HCT116 (cell line): ENCODE measurements around the gene FCER1G. TPM values are rescaled to one million over a fixed set of nuclear protein-coding genes. Genes with fewer than 3 reads are reported as not detected.

Experiments
- ATAC-seq: fragments of 200-7000 bp; cut with Tn5 transposase; 2 replicates; pipeline ENCODE4 v1.9.1; 2020; ENCODE audit warnings: mild to moderate bottlenecking, moderate library complexity
- BruUV-seq: library from RNA; stranded (reverse); fragments of 400-500 nt; replicated peaks from 2 replicates; lab custom pipeline; 2021; lab: Mats Ljungman, UMichigan
- CTCF ChIA-PET: fragments of 300-600 bp; sonication (Branson Sonifier 250); formaldehyde crosslinking; loops from one replicate; lab custom pipeline; 2021; ENCODE audit warnings: antibody characterized with exemption; lab: Charles Lee
- POLR2A ChIA-PET: fragments of 300-600, 350-600 bp; sonication (Branson Sonifier 250); formaldehyde crosslinking; loops from one replicate; lab custom pipeline; 2021; ENCODE audit warnings: antibody characterized with exemption; lab: Charles Lee
- RAD21 ChIA-PET, 2 experiments: fragments of 300-600 bp; sonication (Branson Sonifier 250); formaldehyde crosslinking; loops; one replicate each; lab custom pipeline; 2023; ENCODE audit warnings: low total read pairs in 2 of 2; ENCODE audit not compliant: uncharacterized antibody in 2 of 2, unreplicated experiment in 2 of 2, low non-redundant PET in 1 of 2; lab: Charles Lee
- DNase-seq: peaks from one replicate; pipeline ENCODE4 v3.0.0-alpha.2; 2010; ENCODE audit warnings: low read depth, low spot score
- H2AFZ ChIP-seq: fragments of 200-600 bp; shearing (Covaris generic), sonication (generic); 2 replicates; pipeline ENCODE4 v1.6.1; 2017; ENCODE audit warnings: low read depth, mixed run types, mixed read lengths, antibody characterized with exemption, low read length; ENCODE audit not compliant: poor library complexity, severe bottlenecking
- H3K27ac ChIP-seq: 2 replicates; pipeline ENCODE4 v1.5.1; 2012; ENCODE audit warnings: low read depth, low read length
- H3K27me3 ChIP-seq: fragments of 200-600 bp; sonication (generic); 2 replicates; pipeline ENCODE4 v1.6.1; 2016; ENCODE audit warnings: mixed run types, low read length, mixed read lengths; ENCODE audit not compliant: insufficient read depth
- H3K36me3 ChIP-seq, 2 experiments: fragments of 200-500 bp in 1 of 2; fragments of 200-600 bp in 1 of 2; sonication (Bioruptor generic) in 1 of 2; sonication (generic) in 1 of 2; 2 replicates each; pipeline versions ENCODE4 v1.5.1 to v1.6.1; 2014 to 2016; ENCODE audit warnings: low read length in 2 of 2, inconsistent platforms in 1 of 2, mixed read lengths in 1 of 2, mixed run types in 1 of 2; ENCODE audit not compliant: insufficient read depth in 2 of 2, control insufficient read depth in 1 of 2
- H3K4me1 ChIP-seq, 2 experiments: fragments of 200-600 bp in 1 of 2; sonication (generic) in 1 of 2; 2 replicates each; pipeline versions ENCODE4 v1.5.1 to v1.6.1; 2012 to 2017; ENCODE audit warnings: low read length in 2 of 2, inconsistent platforms in 1 of 2, mild to moderate bottlenecking in 1 of 2, mixed read lengths in 1 of 2, mixed run types in 1 of 2, moderate library complexity in 1 of 2; ENCODE audit not compliant: insufficient read depth in 2 of 2, control insufficient read depth in 1 of 2
- H3K4me2 ChIP-seq: fragments of 200-600 bp; sonication (generic); 2 replicates; pipeline ENCODE4 v1.6.1; 2017; ENCODE audit warnings: mixed run types, low read length, mixed read lengths
- H3K4me3 ChIP-seq, 2 experiments: fragments of 200-600 bp in 1 of 2; sonication (generic) in 1 of 2; replicated peaks in 1 of 2; 2 replicates each; pipeline ENCODE4 v1.5.1; 2011 to 2016; ENCODE audit warnings: low read length in 2 of 2, control low read depth in 1 of 2, low read depth in 1 of 2, mild to moderate bottlenecking in 1 of 2, mixed read lengths in 1 of 2, mixed run types in 1 of 2
- H3K79me2 ChIP-seq: fragments of 200-600 bp; sonication (generic); 2 replicates; pipeline ENCODE4 v1.6.1; 2017; ENCODE audit warnings: mild to moderate bottlenecking, mixed run types, low read length, moderate library complexity, mixed read lengths; ENCODE audit not compliant: insufficient read depth
- H3K9ac ChIP-seq: fragments of 200-600 bp; sonication (generic); 2 replicates; pipeline ENCODE4 v1.6.1; 2016; ENCODE audit warnings: low read length, mixed read lengths
- H3K9me2 ChIP-seq: fragments of 200-600 bp; sonication (generic), shearing (Covaris generic); 2 replicates; pipeline ENCODE4 v1.6.1; 2017; ENCODE audit warnings: mixed run types, mild to moderate bottlenecking, moderate library complexity; ENCODE audit not compliant: insufficient read depth
- H3K9me3 ChIP-seq, 2 experiments: fragments of 200-500 bp in 1 of 2; fragments of 200-600 bp in 1 of 2; sonication (Bioruptor generic) in 1 of 2; sonication (generic) in 1 of 2; 2 replicates each; pipeline ENCODE4 v1.6.1; 2014 to 2017; ENCODE audit warnings: low read length in 2 of 2, mixed read lengths in 2 of 2, inconsistent platforms in 1 of 2, low read depth in 1 of 2, mild to moderate bottlenecking in 1 of 2, mixed run types in 1 of 2, moderate library complexity in 1 of 2; ENCODE audit not compliant: control insufficient read depth in 1 of 2, insufficient read depth in 1 of 2
- H4K20me1 ChIP-seq: fragments of 200-600 bp; sonication (generic), shearing (Covaris generic); 2 replicates; pipeline ENCODE4 v1.6.1; 2017; ENCODE audit warnings: mixed run types, mild to moderate bottlenecking, moderate library complexity; ENCODE audit not compliant: insufficient read depth
- CBX3 ChIP-seq: IDR thresholded peaks from 2 replicates; pipeline ENCODE4 v1.6.1; 2012; ENCODE audit warnings: low read depth
- CEBPB ChIP-seq: IDR thresholded peaks from 2 replicates; pipeline ENCODE4 v1.6.1; 2012; ENCODE audit warnings: low read depth
- EGR1 ChIP-seq: IDR thresholded peaks from 2 replicates; pipeline ENCODE4 v1.6.1; 2012; ENCODE audit warnings: low read depth
- ELF1 ChIP-seq: IDR thresholded peaks from 2 replicates; pipeline ENCODE4 v1.6.1; 2012; ENCODE audit warnings: low read depth, borderline replicate concordance
- EZH2 ChIP-seq: fragments of 200-600 bp; sonication (generic); IDR thresholded peaks from 2 replicates; pipeline ENCODE4 v1.6.1; 2017; ENCODE audit warnings: antibody characterized with exemption, mixed run types
- EZH2phosphoT487 ChIP-seq: fragments of 200-600 bp; IDR thresholded peaks from 2 replicates; pipeline ENCODE4 v1.6.1; 2018; ENCODE audit warnings: antibody characterized with exemption, borderline replicate concordance
- FOSL1 ChIP-seq: IDR thresholded peaks from 2 replicates; pipeline ENCODE4 v1.6.1; 2012; ENCODE audit warnings: low read depth
- JUND ChIP-seq: IDR thresholded peaks from 2 replicates; pipeline ENCODE4 v1.6.1; 2012
- POLR2AphosphoS5 ChIP-seq: IDR thresholded peaks from 2 replicates; pipeline ENCODE4 v1.6.1; 2011; ENCODE audit warnings: mild to moderate bottlenecking, low read depth, low read length, moderate library complexity
- SIN3A ChIP-seq: IDR thresholded peaks from 2 replicates; pipeline ENCODE4 v1.6.1; 2012; ENCODE audit warnings: low read depth
- SRF ChIP-seq: IDR thresholded peaks from 2 replicates; pipeline ENCODE4 v1.6.1; 2012; ENCODE audit warnings: low read depth
- TCF7L2 ChIP-seq: IDR thresholded peaks from 2 replicates; pipeline ENCODE4 v1.7.0; 2011; ENCODE audit warnings: borderline replicate concordance, inconsistent platforms; ENCODE audit not compliant: insufficient read depth, insufficient read length; ENCODE audit errors: extremely low read depth
- ZFX ChIP-seq: fragments of 450-650 bp; IDR thresholded peaks from 2 replicates; pipeline ENCODE4 v1.6.1; 2017
- ZNF274 ChIP-seq: fragments of 200-500 bp; sonication (Bioruptor generic); IDR thresholded peaks from 2 replicates; pipeline ENCODE4 v1.6.1; 2014; ENCODE audit warnings: mild to moderate bottlenecking, low read depth, low read length, inconsistent platforms
- intact Hi-C: fragments of 100-400 bp; cut with micrococcal nuclease; formaldehyde crosslinking; loops from 2 replicates; pipeline ENCODE4 v1.10.0; 2022
- total RNA-seq: library from RNA; stranded (reverse); gene quantifications from one replicate; pipeline ENCODE4 v1.2.1, GENCODE V29; 2021; ENCODE audit not compliant: unreplicated experiment
- TF ChIP-seq, protein P1 (sequence below): IDR thresholded peaks from 2 replicates; pipeline ENCODE4 v1.6.1; 2012
- TF ChIP-seq, protein P2 (sequence below): IDR thresholded peaks from 2 replicates; pipeline ENCODE4 v1.6.1; 2012
- TF ChIP-seq, protein P3 (sequence below): IDR thresholded peaks from 2 replicates; pipeline ENCODE4 v1.6.1; 2011; ENCODE audit warnings: mild to moderate bottlenecking, low read length, moderate library complexity; ENCODE audit not compliant: insufficient replicate concordance; ENCODE audit errors: extremely low read depth

Gene FCER1G
- total RNA-seq, 1 experiment from 2014 or later: 0.86 TPM

DNA sequence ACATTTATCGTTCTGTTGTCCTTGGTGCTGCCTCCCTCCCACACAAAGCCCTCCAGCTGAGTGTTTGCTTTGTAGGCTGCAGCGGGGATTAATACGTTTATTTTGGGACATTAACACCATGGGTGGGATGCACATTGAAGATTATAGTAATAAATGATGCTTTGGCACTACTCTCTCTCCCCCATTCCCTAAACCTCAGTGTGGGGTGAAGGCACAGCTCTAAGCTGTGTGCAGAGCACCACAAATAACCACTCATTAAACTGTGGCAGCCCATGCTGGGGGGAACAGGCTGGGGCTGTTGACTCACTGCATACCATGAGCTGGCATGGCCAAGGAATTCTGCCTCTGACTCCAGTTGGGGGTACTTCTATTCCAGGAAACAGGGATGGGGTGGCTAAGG lies 51.1 kb downstream of the FCER1G start:
- ChIA-PET RAD21 (no interaction called here), CTCF (no interaction called here), POLR2A (no interaction called here)
- intact Hi-C loops: no loop called here
- H2AFZ ChIP-seq: no peak overlapping the region
- H3K27me3 ChIP-seq: peaks cover 1% of the 10 kb centered on the region
- no peak overlapping the region for H3K9ac ChIP-seq
- BruUV-seq: no TSS peak
- TF ChIP-seq FOSL1 (no peak), SIN3A (no peak), EGR1 (no peak), JUND (no peak), EZH2 (no peak), EZH2phosphoT487 (no peak), ELF1 (no peak)
- TF ChIP-seq, protein P1, sequence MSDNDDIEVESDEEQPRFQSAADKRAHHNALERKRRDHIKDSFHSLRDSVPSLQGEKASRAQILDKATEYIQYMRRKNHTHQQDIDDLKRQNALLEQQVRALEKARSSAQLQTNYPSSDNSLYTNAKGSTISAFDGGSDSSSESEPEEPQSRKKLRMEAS: no peak
- TF ChIP-seq, protein P2, sequence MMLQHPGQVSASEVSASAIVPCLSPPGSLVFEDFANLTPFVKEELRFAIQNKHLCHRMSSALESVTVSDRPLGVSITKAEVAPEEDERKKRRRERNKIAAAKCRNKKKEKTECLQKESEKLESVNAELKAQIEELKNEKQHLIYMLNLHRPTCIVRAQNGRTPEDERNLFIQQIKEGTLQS: no peak
- H4K20me1 ChIP-seq: no peaks in the 10 kb centered on the region
- H3K27ac ChIP-seq: no peak overlapping the region
- H3K9me3 ChIP-seq: no peaks in the 10 kb centered on the region
- no peaks in the 10 kb centered on the region for H3K79me2 ChIP-seq
- H3K4me3 ChIP-seq: no peak overlapping the region
- no peak for ATAC-seq
- H3K4me2 ChIP-seq: no peak overlapping the region
- no peak for DNase-seq
- H3K9me2 ChIP-seq: no peaks in the 10 kb centered on the region
- H3K4me1 ChIP-seq: peaks cover 0 to 5% of the 10 kb centered on the region in 2 experiments; a peak in 1 of 4 replicates
- no peaks in the 10 kb centered on the region for H3K36me3 ChIP-seq

DNA sequence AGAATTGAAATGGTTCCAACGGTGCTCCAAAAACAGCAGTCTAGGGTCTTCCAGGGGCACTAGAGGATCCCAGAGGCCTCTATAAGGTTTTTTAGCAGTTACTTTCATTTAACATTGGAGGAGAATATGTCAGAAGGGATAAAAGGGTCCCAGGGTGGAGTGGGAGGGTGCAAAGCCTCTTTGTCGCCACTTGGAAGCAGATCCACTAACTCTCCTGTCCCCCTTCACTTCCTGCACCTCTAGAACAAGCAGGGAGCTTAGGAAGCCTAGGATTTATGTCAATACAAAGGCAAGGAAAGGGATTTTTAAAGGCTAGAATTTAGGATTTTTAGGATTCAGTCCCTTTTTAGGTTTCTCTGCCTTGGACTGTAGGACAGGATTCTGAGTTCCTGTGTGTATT lies 51.7 kb downstream of the FCER1G start:
- no TSS peak for BruUV-seq
- H3K79me2 ChIP-seq: no peaks in the 10 kb centered on the region
- POLR2A ChIA-PET: no interaction called here
- ATAC-seq: no peak
- H3K36me3 ChIP-seq: no peaks in the 10 kb centered on the region
- H3K4me1 ChIP-seq: peaks cover 0 to 5% of the 10 kb centered on the region in 2 experiments; a peak in 1 of 4 replicates
- H3K4me2 ChIP-seq: no peak overlapping the region
- RAD21 ChIA-PET: no interaction called here
- no peaks in the 10 kb centered on the region for H3K27me3 ChIP-seq
- no peak overlapping the region for H3K9ac ChIP-seq
- H2AFZ ChIP-seq: no peak overlapping the region
- H3K4me3 ChIP-seq: no peak overlapping the region
- no peak for DNase-seq
- H3K9me3 ChIP-seq: no peaks in the 10 kb centered on the region
- intact Hi-C loops: no loop called here
- no peak overlapping the region for H3K27ac ChIP-seq
- CTCF ChIA-PET: no interaction called here
- H4K20me1 ChIP-seq: no peaks in the 10 kb centered on the region
- H3K9me2 ChIP-seq: no peaks in the 10 kb centered on the region
- TF ChIP-seq EGR1: no peak
- TF ChIP-seq CBX3: no peak
- TF ChIP-seq EZH2: no peak
- TF ChIP-seq, protein P1: no peak
- TF ChIP-seq SRF: no peak
- no peak for TF ChIP-seq CEBPB
- TF ChIP-seq POLR2AphosphoS5: no peak
- TF ChIP-seq, protein P2: no peak
- TF ChIP-seq, protein P3, sequence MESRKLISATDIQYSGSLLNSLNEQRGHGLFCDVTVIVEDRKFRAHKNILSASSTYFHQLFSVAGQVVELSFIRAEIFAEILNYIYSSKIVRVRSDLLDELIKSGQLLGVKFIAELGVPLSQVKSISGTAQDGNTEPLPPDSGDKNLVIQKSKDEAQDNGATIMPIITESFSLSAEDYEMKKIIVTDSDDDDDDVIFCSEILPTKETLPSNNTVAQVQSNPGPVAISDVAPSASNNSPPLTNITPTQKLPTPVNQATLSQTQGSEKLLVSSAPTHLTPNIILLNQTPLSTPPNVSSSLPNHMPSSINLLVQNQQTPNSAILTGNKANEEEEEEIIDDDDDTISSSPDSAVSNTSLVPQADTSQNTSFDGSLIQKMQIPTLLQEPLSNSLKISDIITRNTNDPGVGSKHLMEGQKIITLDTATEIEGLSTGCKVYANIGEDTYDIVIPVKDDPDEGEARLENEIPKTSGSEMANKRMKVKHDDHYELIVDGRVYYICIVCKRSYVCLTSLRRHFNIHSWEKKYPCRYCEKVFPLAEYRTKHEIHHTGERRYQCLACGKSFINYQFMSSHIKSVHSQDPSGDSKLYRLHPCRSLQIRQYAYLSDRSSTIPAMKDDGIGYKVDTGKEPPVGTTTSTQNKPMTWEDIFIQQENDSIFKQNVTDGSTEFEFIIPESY: no peak
- TF ChIP-seq ZFX: no peak
- TF ChIP-seq ZNF274: no peak
- TF ChIP-seq SIN3A: no peak
- TF ChIP-seq FOSL1: no peak
- TF ChIP-seq TCF7L2: no peak
